Activated T-helper 17 cell treated with anti-CD3 and anti-CD28 coated beads, Interleukin-2, amount 50 U/mL, for 72 hours (primary cell): ENCODE data around the gene EIF5A2. TPM values are rescaled to one million over a fixed set of nuclear protein-coding genes. Genes with fewer than 3 reads are reported as not detected.
"Not testable (repeated sequence)": the region's sequence is repeated elsewhere in the genome, so short reads cannot be mapped to it uniquely, and the experiment has no call there.

Experiments used
- ATAC-seq: fragments of 150-1000 bp; cut with Tn5 transposase; replicated peaks from 2 replicates; pipeline ENCODE4 v1.10.0; 2021; ENCODE audit warnings: mild to moderate bottlenecking, moderate library complexity
- H3K27ac Mint-ChIP-seq: one replicate; pipeline ENCODE4 v1.8.0; 2022; ENCODE audit warnings: mixed read lengths
- H3K27me3 Mint-ChIP-seq: one replicate; pipeline ENCODE4 v1.8.0; 2022; ENCODE audit warnings: mixed read lengths
- H3K36me3 Mint-ChIP-seq: one replicate; pipeline ENCODE4 v1.8.0; 2022; ENCODE audit warnings: low read depth, mild to moderate bottlenecking, mixed read lengths
- H3K4me1 Mint-ChIP-seq: one replicate; pipeline ENCODE4 v1.8.0; 2022; ENCODE audit warnings: mixed read lengths
- H3K4me3 Mint-ChIP-seq: one replicate; pipeline ENCODE4 v1.8.0; 2022; ENCODE audit warnings: mild to moderate bottlenecking, mixed read lengths
- H3K9me3 Mint-ChIP-seq: one replicate; pipeline ENCODE4 v1.8.0; 2022; ENCODE audit warnings: mixed read lengths
- total RNA-seq, 2 donors: library from RNA; stranded (reverse); gene quantifications; one replicate each; pipeline ENCODE4 v1.2.3, GENCODE V29; 2022

EIF5A2 gene
- total RNA-seq, 2 donors from 2014 or later, result 4.7 to 8.9 TPM

DNA sequence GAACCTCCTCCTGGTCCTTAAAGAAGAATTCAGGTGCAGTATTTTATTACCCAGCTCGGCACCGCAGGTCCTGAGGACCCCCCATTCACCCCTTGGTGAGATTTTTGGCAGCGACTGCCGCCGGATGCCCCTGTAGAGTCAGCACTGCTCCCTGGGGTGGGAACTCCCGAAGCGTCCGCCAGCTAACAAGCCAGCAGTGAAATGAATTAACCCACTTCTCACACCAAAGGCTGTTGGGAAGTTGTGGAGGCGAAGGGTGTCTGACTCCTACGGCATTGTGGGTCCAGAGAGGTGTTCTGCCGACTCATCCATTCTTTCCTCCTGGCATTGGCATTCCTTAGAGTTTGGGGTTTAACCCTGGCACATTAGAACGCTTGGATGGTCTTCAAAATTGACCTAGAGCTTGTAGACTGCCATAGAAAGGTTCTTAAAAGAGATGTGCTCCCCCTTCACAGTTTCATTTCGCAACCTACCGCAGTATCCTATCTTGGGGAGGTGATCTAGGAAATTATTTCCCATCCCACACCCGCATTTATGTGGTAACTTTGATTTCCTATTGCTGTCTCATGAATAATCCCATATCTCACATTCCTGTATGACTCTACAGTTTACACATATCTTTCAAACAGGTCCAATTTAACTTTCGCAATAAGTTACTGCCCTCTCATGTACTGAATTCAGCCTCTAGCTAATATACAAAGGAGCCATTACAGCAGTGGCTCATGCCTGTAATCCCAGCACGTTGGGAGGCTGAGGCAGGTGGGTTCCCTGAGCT is 879 bp upstream of the EIF5A2 start:
- Mint-ChIP-seq H3K9me3 (peaks cover 3% of the 10 kb centered on the region), H3K27me3 (no peaks in the 10 kb centered on the region), H3K36me3 (no peaks in the 10 kb centered on the region), H3K4me1 (no peaks in the 10 kb centered on the region), H3K4me3 (peak overlapping the region; percentile 87), H3K27ac (no peak overlapping the region)
- ATAC-seq, result no peak

DNA sequence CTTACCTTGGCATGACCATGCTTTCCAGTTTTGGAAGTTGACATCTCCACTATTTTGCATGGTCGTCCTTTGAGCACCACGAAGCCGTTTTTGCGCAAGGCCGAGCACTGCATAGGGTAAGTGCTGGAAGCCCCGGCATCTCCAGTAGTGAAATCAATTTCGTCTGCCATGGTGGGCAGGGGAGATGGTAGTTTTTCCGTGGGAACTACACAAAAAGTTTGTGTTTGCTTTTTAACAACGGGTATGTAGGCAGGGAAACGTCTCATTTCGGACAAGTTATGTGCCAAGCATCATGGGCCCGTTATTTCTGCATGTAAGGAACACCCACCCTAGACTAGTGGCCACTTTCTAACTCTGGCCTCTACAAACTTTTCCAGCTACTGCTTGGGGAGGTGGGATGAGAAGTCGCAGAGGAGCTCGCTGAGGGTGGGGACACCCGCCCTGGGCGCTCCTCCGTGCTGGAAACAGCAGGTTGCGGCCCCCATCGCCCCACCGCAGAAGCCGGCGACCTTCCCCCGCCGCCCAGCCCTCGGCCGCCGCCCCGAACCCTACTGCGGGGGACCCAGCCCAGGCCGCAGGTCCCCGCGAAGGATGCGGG is 701 bp downstream of the EIF5A2 start:
- Mint-ChIP-seq H3K27me3 (no peaks in the 10 kb centered on the region), H3K4me3 (peak overlapping the region; percentile 87), H3K4me1 (no peaks in the 10 kb centered on the region), H3K36me3 (peaks cover 7% of the 10 kb centered on the region), H3K9me3 (peaks cover 3% of the 10 kb centered on the region), H3K27ac (no peak overlapping the region)
- ATAC-seq, result no peak

DNA sequence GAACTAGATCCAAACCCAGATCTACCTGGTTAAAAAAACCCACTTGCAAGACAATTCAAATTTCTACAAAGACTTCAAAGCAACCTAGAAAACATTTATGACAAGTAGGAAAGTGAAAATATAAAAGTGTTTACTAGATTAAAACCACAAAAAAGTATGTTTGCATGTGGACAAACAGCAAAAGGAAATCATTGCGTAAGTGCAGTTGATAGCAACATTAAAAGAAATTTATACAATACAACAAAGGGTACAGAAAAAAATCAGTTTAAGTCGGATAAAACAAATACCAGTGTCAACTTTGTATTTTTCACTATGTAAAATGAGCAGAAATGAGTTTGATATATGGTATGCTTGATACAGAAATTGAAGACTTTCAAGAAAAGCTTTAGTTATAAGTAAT is 2.6 kb downstream of the EIF5A2 start:
- H3K27me3 Mint-ChIP-seq, result no peaks in the 10 kb centered on the region

DNA sequence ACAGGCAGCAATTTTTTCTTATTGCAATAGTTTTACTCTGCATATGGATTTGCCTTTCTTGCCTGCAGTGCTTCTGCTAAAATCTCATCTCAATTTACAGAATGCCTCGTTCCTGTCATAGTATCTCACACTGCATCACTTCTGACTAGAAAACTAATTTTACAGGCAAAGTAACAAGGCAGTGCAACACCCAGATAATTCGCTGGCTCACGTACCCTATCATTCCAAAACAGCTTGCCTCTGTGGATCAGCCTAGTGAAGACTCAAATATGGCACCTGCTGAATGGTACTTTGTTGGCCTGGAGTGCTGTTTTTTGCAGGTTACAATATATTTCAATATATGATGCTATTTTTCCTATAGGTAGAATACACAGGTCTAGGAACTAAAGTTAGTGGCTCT is 5.3 kb downstream of the EIF5A2 start:
- Mint-ChIP-seq H3K9me3 (no peaks in the 10 kb centered on the region), H3K27ac (no peak overlapping the region), H3K27me3 (no peaks in the 10 kb centered on the region), H3K4me3 (no peak overlapping the region), H3K4me1 (peaks cover 5% of the 10 kb centered on the region), H3K36me3 (peaks cover 10% of the 10 kb centered on the region)
- no peak for ATAC-seq

More for the DNA sequence above, 2.6 kb downstream of the EIF5A2 start:
- ATAC-seq, result no peak
- Mint-ChIP-seq H3K4me3 (no peak overlapping the region), H3K4me1 (peaks cover 1% of the 10 kb centered on the region), H3K36me3 (peaks cover 10% of the 10 kb centered on the region), H3K27ac (no peak overlapping the region), H3K9me3 (peaks cover 3% of the 10 kb centered on the region)

DNA sequence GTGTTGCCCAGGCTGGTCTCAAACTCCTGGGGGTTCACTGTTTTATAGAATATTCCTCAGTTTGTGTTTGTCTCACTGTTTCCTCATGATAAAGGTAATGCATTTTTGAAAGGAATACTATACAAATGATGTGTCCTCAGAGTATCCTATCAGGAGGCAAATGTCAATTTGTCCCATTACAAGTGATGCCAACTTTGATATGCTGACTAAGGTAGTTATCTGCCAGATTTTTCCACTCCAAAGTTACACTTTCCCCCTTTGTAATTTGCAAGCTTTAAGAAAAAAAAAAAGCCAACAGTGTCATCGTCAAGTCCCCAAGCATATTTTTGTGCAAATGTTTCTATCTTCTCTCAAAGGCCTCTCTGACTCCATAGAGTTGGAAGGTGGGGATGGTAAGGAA is 9.0 kb downstream of the EIF5A2 start:
- no peak overlapping the region for H3K4me3 Mint-ChIP-seq
- H3K36me3 Mint-ChIP-seq, result peaks cover 17% of the 10 kb centered on the region
- no peak overlapping the region for H3K27ac Mint-ChIP-seq
- H3K4me1 Mint-ChIP-seq, result peaks cover 5% of the 10 kb centered on the region
- ATAC-seq, result no peak
- peaks cover 5% of the 10 kb centered on the region for H3K9me3 Mint-ChIP-seq
- no peaks in the 10 kb centered on the region for H3K27me3 Mint-ChIP-seq

DNA sequence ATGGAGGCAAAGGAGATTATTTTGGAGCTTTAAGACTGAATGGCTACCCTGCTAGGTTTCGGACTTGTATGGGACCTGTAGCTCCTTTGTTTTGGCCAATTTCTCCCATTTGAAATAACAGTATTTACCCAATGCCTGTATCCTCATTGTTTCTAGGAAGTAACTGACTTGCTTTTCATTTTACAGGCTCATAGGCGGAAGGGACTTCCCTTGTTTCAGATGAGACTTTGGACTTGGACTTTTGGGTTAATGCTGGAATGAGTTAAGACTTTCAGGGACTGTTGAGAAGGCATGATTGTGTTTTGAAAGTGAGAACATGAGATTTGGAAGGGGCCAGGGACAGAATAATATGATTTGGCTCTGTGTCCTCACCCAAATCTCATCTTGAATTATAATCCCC is 10.5 kb downstream of the EIF5A2 start:
- Mint-ChIP-seq H3K9me3 (peaks cover 5% of the 10 kb centered on the region), H3K27me3 (no peaks in the 10 kb centered on the region), H3K36me3 (peaks cover 12% of the 10 kb centered on the region), H3K4me1 (peaks cover 5% of the 10 kb centered on the region), H3K27ac (no peak overlapping the region), H3K4me3 (no peak overlapping the region)
- no peak for ATAC-seq

DNA sequence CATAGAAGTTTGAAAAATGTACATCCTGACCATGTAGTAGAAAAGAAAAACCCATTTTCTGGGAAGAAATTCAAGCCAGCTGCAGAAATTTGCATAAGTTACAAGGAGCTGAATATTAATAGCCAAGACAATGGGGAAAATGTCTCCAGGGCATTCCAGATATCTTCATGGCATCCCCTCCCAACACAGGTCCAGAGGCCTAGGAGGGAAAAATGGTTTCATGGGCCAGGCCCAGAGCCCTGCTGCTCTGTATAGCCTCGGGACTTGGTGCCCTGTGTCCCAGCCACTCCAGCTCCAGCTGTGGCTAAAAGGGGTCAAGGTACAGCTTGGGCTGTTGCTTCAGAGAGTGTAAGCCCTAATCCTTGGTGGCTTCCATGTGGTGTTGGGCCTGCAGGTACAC is 11.2 kb downstream of the EIF5A2 start:
- H3K4me1 Mint-ChIP-seq, H3K4me3 Mint-ChIP-seq, H3K9me3 Mint-ChIP-seq, H3K27me3 Mint-ChIP-seq, H3K27ac Mint-ChIP-seq, ATAC-seq: not testable (repeated sequence)
- peaks cover 13% of the 10 kb centered on the region for H3K36me3 Mint-ChIP-seq

DNA sequence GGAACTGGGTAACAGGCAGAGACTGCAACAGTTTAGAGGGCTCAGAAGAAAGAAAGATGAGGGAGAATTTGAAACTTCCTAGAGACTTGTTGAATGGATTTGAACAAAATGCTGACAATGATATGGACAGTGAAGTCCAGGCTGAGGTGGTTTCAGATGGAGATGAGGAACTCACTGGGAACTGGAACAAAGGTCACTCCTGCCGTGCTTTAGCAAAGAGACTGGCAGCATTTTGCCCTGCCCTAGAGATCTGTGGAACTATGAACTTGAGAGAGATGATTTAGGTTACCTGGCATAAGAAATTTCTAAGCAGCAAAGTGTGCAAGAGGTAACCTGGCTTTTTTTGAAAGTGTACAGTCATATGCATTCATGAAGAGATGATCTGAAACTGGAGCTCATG is 11.7 kb downstream of the EIF5A2 start:
- no peak overlapping the region for H3K27ac Mint-ChIP-seq
- ATAC-seq, result no peak
- H3K36me3 Mint-ChIP-seq, result peaks cover 16% of the 10 kb centered on the region
- peaks cover 5% of the 10 kb centered on the region for H3K9me3 Mint-ChIP-seq
- H3K27me3 Mint-ChIP-seq, result no peaks in the 10 kb centered on the region
- H3K4me1 Mint-ChIP-seq, result peaks cover 5% of the 10 kb centered on the region
- no peak overlapping the region for H3K4me3 Mint-ChIP-seq

DNA sequence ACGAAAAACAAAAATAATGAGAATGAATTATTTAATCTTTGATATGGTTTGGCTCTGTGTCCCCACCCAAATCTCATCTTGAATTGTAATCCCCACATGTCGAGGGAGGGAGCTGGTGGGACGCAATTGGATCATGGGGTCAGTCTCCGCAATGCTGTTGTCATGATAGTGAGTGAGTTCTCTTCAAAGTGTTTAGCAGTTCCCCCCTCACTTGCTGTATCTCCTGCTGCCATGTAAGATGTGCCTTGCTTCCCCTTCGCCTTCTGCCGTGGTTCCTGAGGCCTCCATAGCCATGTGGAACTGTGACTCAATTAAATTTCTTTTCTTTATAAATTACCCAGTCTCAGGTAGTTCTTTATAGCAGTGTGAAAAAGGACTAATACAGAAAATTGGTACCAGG is 12.1 kb downstream of the EIF5A2 start:
- H3K36me3 Mint-ChIP-seq, result peaks cover 19% of the 10 kb centered on the region
- H3K27me3 Mint-ChIP-seq, ATAC-seq, H3K4me3 Mint-ChIP-seq, H3K4me1 Mint-ChIP-seq, H3K27ac Mint-ChIP-seq, H3K9me3 Mint-ChIP-seq: not testable (repeated sequence)

DNA sequence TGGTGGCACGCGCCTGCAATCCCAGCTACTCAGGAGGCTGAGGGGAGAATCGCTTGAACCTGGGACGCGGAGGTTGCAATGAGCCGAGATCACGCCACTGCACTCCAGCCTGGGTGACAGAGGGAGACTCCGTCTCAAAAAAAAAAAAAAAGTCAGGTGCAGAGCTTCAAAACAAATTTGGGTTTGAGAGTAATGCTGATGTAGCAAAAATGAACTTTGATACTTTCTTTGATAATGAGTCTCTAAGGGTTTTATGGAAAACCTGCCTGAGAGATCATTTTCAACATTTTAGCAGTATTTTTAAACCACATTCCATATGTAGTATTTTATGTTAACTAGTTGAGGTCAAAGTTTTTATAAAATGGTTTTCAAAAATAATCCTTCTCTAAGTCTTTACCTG is 14.5 kb downstream of the EIF5A2 start:
- Mint-ChIP-seq H3K27ac (no peak overlapping the region), H3K9me3 (peaks cover 5% of the 10 kb centered on the region), H3K36me3 (peaks cover 23% of the 10 kb centered on the region), H3K27me3 (no peaks in the 10 kb centered on the region), H3K4me3 (no peak overlapping the region), H3K4me1 (no peaks in the 10 kb centered on the region)
- no peak for ATAC-seq

DNA sequence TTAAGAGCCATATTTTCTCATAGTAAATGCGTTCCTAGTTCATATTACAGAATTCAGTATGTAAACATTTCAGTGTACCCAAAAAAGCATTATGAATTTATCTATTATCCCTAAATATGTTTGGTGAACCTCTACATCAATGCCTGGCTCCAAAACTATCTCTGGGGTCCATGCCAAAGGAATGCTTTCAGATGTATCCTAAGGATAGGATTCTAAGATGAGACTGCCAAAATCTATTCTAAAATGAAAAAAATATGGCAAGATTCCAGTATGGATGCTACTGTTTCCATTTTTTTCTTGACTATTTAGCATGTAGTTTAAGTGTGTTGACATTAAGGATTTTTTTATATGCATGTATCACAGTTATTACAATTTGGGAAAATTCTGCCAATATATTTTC is 18.8 kb downstream of the EIF5A2 start:
- H3K4me3 Mint-ChIP-seq, result no peak overlapping the region
- ATAC-seq, result no peak
- H3K4me1 Mint-ChIP-seq, result no peaks in the 10 kb centered on the region
- H3K9me3 Mint-ChIP-seq, result no peaks in the 10 kb centered on the region
- no peaks in the 10 kb centered on the region for H3K27me3 Mint-ChIP-seq
- H3K36me3 Mint-ChIP-seq, result peaks cover 16% of the 10 kb centered on the region
- no peak overlapping the region for H3K27ac Mint-ChIP-seq

DNA sequence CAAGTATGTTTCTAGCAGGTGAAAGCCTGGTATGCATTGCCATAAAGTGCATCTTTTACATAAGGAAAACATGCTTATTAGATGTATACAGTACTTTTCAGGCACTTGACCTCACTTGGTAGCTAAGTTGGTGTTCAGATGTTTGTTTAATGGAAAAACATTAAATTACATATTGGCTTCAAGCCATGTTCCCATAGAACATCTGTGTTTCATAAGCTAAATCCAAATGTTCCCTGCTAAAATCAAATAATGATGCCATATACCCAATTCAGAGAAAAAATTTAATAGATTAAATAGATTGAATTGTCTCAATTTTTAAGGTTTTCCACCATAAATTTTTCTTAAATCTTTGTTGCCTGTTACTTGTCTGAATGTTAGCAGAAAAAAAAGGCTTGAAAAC is 19.3 kb downstream of the EIF5A2 start:
- Mint-ChIP-seq H3K9me3 (no peaks in the 10 kb centered on the region), H3K27ac (no peak overlapping the region), H3K4me3 (no peak overlapping the region), H3K36me3 (peaks cover 16% of the 10 kb centered on the region), H3K4me1 (no peaks in the 10 kb centered on the region), H3K27me3 (no peaks in the 10 kb centered on the region)
- ATAC-seq, result no peak

DNA sequence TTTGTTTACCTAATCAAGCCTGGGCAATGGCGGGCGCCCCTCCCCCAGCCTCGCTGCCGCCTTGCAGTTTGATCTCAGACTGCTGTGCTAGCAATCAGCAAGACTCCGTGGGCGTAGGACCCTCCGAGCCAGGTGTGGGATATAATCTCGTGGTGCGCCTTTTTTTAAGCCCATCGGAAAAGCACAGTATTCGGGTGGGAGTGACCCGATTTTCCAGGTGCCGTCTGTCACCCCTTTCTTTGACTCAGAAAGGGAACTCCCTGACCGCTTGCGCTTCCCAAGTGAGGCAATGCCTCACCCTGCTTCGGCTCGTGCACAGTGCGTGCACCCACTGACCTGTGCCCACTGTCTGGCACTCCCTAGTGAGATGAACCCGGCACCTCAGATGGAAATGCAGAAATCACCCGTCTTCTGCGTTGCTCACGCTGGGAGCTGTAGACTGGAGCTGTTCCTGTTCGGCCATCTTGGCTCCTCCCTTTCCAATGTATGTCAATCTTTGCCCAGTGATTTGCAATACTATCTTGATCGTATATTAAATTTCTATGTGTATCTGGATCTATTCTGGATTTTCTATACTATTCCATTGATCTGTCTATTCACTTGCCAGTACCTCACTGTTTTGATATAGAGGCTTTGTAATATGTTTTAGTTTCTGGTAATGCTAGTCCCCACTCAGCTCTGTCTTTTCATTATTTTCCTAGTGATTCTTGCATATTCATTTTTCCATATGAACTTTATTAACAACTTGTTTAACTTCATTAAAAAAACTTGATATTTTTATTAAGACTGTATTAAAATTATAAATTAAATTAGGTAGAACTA is 24.1 kb downstream of the EIF5A2 start:
- H3K27me3 Mint-ChIP-seq, H3K9me3 Mint-ChIP-seq, H3K27ac Mint-ChIP-seq, H3K36me3 Mint-ChIP-seq, H3K4me3 Mint-ChIP-seq, H3K4me1 Mint-ChIP-seq, ATAC-seq: not testable (repeated sequence)

DNA sequence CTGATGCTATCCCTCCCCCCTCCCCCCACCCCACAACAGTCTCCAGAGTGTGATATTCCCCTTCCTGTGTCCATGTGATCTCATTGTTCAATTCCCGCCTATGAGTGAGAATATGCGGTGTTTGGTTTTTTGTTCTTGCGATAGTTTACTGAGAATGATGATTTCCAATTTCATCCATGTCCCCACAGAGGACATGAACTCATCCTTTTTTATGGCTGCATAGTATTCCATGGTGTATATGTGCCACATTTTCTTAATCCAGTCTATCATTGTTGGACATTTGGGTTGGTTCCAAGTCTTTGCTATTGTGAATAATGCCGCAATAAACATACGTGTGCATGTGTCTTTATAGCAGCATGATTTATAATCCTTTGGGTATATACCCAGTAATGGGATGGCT is 29.7 kb downstream of the EIF5A2 start:
- not testable (repeated sequence) for ATAC-seq, H3K36me3 Mint-ChIP-seq, H3K4me3 Mint-ChIP-seq, H3K4me1 Mint-ChIP-seq, H3K27ac Mint-ChIP-seq, H3K27me3 Mint-ChIP-seq, H3K9me3 Mint-ChIP-seq

DNA sequence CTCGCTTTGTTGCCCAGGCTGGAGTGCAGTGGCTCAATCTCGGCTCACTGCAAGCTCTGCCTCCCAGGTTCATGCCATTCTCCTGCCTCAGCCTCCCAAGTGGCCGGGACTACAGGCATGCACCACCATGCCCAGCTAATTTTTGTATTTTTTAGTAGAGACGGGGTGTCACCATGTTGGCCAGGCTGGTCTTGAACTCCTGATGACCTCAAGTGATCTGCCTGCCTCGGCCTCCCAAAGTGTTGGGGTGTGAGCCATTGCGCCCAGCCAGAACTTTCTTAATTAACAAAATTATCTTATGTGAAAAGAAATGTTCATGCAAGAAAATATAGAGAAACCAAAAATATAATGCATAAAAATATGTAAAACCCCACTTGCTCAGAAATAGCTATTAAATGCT is 31.1 kb downstream of the EIF5A2 start:
- not testable (repeated sequence) for H3K27me3 Mint-ChIP-seq, H3K4me1 Mint-ChIP-seq, H3K27ac Mint-ChIP-seq, H3K9me3 Mint-ChIP-seq, H3K4me3 Mint-ChIP-seq, H3K36me3 Mint-ChIP-seq, ATAC-seq
